Measurements from ENCODE around the gene CERS1.

GRCh38 chr19:18932216-18932841 is 36.4 kb upstream of the CERS1 start:
- no peak for TF ChIP-seq EZH2 (IDR thresholded peaks at IDR 0.05; ENCODE audit: borderline replicate concordance, low read depth, low read length, poor library complexity, severe bottlenecking)
- TF ChIP-seq, protein P1, sequence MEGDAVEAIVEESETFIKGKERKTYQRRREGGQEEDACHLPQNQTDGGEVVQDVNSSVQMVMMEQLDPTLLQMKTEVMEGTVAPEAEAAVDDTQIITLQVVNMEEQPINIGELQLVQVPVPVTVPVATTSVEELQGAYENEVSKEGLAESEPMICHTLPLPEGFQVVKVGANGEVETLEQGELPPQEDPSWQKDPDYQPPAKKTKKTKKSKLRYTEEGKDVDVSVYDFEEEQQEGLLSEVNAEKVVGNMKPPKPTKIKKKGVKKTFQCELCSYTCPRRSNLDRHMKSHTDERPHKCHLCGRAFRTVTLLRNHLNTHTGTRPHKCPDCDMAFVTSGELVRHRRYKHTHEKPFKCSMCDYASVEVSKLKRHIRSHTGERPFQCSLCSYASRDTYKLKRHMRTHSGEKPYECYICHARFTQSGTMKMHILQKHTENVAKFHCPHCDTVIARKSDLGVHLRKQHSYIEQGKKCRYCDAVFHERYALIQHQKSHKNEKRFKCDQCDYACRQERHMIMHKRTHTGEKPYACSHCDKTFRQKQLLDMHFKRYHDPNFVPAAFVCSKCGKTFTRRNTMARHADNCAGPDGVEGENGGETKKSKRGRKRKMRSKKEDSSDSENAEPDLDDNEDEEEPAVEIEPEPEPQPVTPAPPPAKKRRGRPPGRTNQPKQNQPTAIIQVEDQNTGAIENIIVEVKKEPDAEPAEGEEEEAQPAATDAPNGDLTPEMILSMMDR (conservative IDR thresholded peaks at IDR 0.05; ENCODE audit: low read depth, low read length), result no peak
